Fibroblast of lung (primary cell): ENCODE results near the gene DOC2A.

Source experiments
- EZH2 ChIP-seq: IDR thresholded peaks from 2 replicates; pipeline ENCODE4 v1.5.1; 2012; ENCODE audit warnings: low read length, control low read depth, mild to moderate bottlenecking; ENCODE audit errors: missing control alignments
- TF ChIP-seq, protein P1 (sequence below), 2 donors: IDR thresholded peaks in 1 of 2; conservative IDR thresholded peaks in 1 of 2; 1 replicate in 1 of 2; 2 replicates in 1 of 2; pipeline ENCODE4 v1.5.1; 2011 to 2012; ENCODE audit warnings: low read length in 2 of 2, control low read depth in 1 of 2, inconsistent platforms in 1 of 2, low read depth in 1 of 2, mild to moderate bottlenecking in 1 of 2

DNA sequence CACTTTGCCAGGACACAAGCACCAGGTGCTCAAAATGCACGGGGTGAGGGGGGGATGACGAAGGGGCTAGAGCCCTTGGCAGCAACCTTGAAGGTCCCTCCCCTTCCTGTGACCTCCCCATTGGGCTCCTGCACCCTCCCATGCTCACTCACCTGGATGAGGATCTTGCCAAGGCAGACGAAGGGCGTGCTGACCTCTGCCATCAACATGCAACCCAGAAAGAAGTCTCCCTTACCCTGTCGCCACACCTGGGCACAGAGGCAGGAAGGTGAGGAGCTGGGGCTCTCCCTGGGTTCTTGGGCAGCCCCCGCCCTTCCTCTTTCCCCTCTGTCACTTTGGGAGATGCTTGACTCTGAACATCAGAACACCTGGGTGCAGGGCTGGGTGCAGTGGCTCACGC, 14.7 kb upstream of the DOC2A start:
- TF ChIP-seq, protein P1, sequence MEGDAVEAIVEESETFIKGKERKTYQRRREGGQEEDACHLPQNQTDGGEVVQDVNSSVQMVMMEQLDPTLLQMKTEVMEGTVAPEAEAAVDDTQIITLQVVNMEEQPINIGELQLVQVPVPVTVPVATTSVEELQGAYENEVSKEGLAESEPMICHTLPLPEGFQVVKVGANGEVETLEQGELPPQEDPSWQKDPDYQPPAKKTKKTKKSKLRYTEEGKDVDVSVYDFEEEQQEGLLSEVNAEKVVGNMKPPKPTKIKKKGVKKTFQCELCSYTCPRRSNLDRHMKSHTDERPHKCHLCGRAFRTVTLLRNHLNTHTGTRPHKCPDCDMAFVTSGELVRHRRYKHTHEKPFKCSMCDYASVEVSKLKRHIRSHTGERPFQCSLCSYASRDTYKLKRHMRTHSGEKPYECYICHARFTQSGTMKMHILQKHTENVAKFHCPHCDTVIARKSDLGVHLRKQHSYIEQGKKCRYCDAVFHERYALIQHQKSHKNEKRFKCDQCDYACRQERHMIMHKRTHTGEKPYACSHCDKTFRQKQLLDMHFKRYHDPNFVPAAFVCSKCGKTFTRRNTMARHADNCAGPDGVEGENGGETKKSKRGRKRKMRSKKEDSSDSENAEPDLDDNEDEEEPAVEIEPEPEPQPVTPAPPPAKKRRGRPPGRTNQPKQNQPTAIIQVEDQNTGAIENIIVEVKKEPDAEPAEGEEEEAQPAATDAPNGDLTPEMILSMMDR (conservative IDR thresholded peaks at IDR 0.05 in 1 of 2, IDR thresholded peaks at IDR 0.05 in 1 of 2; ENCODE audit: low read depth in 1 of 2, low read length in 2 of 2) = no peak
- TF ChIP-seq EZH2 = no peak
